GM18508 (cell line): ENCODE results near the gene RHOH.

ENCODE experiments used
- ATAC-seq: cut with Tn5 transposase; IDR thresholded peaks from one replicate; pipeline ENCODE4 v1.9.1; 2021; ENCODE audit warnings: moderate number of reproducible peaks; ENCODE audit not compliant: insufficient read depth, unreplicated experiment

Gene RHOH

GRCh38 chr4:40202474-40202873 lies 5.6 kb downstream of the RHOH start:
- ATAC-seq = no peak

GRCh38 chr4:40204507-40205258 lies 7.9 kb downstream of the RHOH start:
- ATAC-seq = no peak

DNA sequence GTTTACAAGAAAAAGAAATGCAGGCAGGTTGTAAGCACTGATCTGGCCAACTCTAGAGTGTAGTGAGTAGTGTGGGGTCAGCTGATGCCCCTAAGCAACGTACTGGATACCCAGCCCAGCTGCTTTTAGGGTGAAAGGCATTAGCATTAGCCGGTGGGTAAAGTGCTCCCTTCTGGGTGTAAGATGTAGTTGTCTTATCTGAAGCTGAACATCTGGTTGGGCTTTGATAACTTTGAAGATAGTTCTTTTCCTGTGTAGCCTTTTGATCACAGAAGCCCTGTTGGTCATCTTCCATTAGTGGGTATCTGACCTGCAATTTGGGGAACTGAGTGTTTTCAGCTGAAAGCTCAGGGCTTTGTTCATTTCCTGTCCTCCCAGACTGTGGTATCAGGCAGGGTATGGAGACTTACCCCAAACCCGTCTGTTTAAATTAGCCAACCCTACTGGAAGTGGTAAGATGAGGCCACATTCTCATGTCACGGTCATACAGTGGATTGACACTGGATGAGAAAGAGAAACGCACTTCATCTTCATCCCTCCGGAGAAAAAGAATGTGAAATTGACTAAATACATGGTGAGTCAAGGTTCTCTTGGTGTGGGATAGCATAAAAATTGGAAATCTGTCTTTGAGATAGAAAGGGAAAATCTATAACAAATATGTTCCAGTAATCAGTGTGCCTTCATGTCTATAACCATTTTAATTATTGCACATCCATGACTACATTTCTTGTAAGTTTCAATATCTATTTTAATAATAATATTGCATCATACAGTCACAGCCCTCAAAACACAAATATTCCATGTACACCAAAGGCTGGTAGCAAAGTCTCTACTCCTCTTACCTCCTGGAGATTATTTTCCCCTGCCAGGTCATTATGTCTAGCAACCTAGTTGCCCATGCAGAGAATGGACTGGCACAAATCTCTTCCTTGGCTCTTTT lies 8.7 kb downstream of the RHOH start:
- peak; percentile 50 for ATAC-seq

DNA sequence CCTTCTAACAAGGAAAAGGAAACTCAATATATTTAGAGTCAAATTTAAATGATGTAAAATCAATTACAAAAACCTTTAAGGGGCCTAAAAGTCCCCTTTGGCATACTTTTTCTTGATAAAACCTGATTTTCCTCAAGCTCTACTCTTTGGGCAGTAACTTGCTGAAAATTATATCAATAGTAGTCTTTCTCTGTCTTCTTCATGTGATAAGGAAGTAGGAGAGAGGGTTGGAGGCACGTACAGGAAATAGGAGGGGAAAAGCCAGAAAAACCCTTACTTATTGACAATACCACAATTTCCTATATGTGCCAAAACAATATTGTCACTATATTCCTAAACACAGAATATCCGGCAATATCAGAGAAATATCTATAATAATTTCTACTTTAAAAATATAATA lies 9.6 kb downstream of the RHOH start:
- ATAC-seq = no peak

- ATAC-seq = no peak
Measured at GRCh38 chr4:40209401-40209800, 12.6 kb downstream of the RHOH start.

DNA sequence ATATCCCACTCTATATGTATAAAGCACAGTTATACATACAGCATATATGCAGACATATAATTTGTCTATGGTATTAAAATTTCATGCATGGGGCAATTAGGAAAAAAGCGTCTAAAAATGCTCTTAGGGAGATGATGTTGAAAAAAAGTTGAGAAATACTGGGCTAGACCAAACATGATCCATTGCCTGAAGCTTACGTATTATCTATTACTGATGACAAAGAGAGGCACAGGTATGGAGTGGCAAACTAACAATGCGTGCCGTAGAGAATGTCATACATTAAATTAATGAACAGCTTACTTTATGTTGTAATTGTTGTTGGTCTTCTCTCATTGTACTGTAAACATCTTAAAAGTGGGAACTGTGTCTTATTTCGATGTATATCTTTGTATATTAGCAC lies 13.9 kb downstream of the RHOH start:
- no peak for ATAC-seq

- ATAC-seq = no peak
Measured at GRCh38 chr4:40211224-40212185, 14.7 kb downstream of the RHOH start.

DNA sequence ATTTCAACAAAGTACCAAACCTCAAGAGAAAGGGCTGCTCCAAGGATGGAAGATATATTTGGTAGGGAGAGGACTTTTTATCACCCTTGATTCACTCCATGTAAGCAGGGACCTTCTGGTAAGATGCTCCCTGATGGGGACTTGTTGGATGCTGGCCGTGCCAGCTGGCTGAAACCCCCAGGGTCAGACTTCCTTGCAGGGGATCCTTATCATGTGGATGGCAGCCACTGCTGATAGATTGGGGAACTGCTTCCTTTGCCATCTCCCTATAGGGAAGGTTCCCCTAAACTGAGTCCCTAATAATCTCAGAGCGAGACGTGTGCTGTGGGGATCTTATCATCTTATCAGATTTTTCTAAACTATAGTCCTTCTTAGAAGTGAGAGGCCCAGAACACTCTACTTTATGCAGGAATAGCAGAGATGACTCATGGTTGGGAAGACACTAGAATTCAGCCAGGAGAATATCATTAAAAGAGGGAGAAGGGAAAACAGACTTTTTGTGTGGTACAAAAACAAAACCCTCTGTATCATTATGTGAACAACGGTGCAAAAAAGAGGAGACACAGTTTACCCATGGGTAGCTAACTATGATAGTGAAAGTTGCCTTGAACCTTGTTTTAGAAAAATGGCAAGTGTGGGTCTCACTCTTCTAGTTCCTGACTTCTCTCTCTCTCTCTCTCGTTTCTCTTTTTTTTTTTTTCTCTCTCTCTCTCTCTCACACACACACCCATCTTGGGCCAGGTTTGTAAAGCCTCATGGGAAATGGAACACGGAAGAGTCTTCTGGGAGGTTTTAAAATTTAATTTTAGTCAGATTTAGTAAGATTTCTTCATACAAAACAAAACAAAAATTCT lies 16.1 kb downstream of the RHOH start:
- no peak for ATAC-seq

DNA sequence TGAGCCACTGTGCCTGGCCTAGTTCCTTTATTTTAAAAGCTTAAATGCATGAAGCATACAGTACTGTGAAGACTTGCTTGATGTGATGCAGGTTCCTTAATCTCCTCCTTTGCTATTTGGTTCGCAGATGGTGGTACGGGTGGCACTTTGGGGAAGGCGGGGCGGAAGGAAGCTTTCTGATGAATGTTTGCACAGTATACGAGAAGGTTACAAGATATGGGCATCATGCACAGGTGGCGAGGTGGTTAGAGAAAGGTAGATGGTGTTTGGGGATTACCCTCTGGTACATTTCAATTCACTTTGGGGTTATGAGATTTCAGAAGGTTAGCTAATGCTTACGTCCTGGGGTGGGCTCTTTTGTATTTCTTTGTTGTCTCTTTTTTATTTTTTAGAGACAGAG lies 17.2 kb downstream of the RHOH start:
- no peak for ATAC-seq

GRCh38 chr4:40214661-40215418 lies 18.0 kb downstream of the RHOH start:
- ATAC-seq = no peak

DNA sequence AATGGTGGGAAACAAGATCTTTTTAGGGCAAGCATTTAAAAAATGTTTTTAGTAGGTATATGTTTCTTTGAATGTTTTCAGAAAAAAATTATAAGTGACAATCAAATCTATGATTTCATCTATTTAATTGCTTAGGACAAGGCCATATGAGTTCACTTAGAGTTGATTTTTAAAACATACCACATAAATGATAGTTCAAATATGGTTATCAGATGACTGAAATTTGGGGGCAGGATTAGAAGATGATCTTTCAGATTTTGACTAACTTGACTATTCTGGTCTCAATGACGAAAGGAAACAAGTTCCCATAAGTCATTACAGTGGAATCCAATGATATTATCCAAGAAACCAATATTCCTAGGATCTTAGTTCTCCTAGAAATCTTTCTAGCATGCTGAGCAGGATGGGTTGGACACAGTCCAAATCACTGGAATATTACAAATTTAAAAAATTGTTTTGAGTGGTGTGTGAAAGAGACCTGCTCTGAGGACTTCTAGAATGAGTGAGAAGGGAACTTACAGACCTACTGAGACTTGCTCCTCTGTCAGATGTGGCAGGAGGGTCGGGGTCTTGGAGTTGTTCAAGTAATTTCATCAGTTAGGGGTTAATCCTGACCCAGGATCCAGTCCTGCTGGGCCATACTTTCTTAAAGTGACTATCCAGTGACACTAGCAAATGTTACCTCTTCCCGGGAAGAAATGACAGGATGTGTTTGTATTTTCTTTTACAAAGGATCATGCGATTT lies 20.0 kb downstream of the RHOH start:
- ATAC-seq = no peak

GRCh38 chr4:40221744-40222143 lies 24.9 kb downstream of the RHOH start:
- no peak for ATAC-seq

DNA sequence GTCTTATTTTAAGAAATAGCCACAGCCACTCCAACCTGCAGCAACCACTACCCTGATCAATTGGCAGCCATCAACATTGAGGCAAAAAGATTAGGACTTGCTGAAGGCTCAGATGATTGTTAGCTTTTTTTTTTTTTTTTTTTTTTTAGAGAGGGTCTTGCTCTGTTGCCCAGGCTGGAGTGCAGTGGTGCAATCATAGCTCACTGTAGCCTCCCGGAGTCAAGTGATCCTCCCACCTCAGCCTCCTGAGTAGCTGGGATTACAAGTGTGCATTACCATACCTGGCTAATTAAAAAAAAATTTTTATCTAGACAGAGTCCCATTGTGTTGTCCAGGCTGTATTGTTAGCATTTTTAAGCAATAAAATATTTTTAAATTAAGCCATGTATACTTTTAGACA lies 26.5 kb downstream of the RHOH start:
- no peak for ATAC-seq

- no peak for ATAC-seq
Measured at GRCh38 chr4:40224432-40224831, 27.6 kb downstream of the RHOH start.

- ATAC-seq = no peak
Measured at GRCh38 chr4:40225497-40225896, 28.7 kb downstream of the RHOH start.

GRCh38 chr4:40227284-40227683 lies 30.5 kb downstream of the RHOH start:
- ATAC-seq = no peak

- no peak for ATAC-seq
Measured at GRCh38 chr4:40228497-40229365, 31.9 kb downstream of the RHOH start.
